Measurements from ENCODE around the gene MYL5. TPM values are rescaled to one million over a fixed set of nuclear protein-coding genes. Genes with fewer than 3 reads are reported as not detected.

The MYL5 gene
- total RNA-seq, 2 experiments from 2014 or later, result 17.8 to 19.0 TPM

- CTCF ChIA-PET, result interaction anchor here (0.6 kb wide), 1 partner anchor 301 kb away, joined by 4 read pairs; no protein-coding TSS in a partner anchor
- POLR2A ChIA-PET, result no interaction called here
- H3K27me3 Mint-ChIP-seq, result no peaks in the 10 kb centered on the region
- peaks cover 5% of the 10 kb centered on the region for H3K36me3 Mint-ChIP-seq (ENCODE audit: low read depth)
- no peak overlapping the region for H3K27ac Mint-ChIP-seq
- H3K4me1 Mint-ChIP-seq, result no peaks in the 10 kb centered on the region
- no peak overlapping the region for H3K4me3 Mint-ChIP-seq
- peaks cover 12% of the 10 kb centered on the region for H3K9me3 Mint-ChIP-seq
- DNase-seq, result no peak
Observed at GRCh38 chr4:656436-657337, 17.7 kb upstream of the MYL5 start.

DNA sequence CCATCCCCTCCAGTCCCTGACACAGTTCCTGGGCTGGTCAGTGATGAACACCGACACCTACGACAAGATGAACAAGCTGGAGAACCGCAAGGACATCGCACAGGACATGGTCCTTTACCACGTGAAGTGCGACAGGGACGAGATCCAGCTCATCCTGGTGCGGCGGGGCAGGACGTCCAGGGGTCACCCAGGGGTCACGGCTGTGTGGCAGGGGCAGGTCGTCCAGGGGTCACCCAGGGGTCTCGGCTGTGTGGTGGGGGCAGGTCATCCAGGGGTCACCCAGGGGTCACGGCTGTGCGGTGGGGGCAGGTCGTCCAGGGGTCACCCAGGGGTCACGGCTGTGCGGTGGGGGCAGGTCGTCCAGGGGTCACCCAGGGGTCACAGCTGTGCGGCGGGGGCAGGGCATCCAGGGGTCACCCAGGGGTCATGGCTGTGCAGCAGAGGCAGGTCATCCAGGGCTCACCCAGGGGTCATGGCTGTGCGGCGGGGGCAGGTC lies 17.0 kb upstream of the MYL5 start:
- CTCF ChIA-PET, result interaction anchor here (0.6 kb wide), 1 partner anchor 302 kb away, joined by 4 read pairs; no protein-coding TSS in a partner anchor
- no peak for DNase-seq
- peaks cover 9% of the 10 kb centered on the region for H3K36me3 Mint-ChIP-seq (ENCODE audit: low read depth)
- H3K4me1 Mint-ChIP-seq, result no peaks in the 10 kb centered on the region
- POLR2A ChIA-PET, result no interaction called here
- H3K4me3 Mint-ChIP-seq, result no peak overlapping the region
- no peaks in the 10 kb centered on the region for H3K27me3 Mint-ChIP-seq
- H3K27ac Mint-ChIP-seq, result no peak overlapping the region
- H3K9me3 Mint-ChIP-seq, result peaks cover 12% of the 10 kb centered on the region

- peaks cover 12% of the 10 kb centered on the region for H3K9me3 Mint-ChIP-seq
- H3K4me3 Mint-ChIP-seq, result no peak overlapping the region
- ChIA-PET POLR2A (no interaction called here), CTCF (no interaction called here)
- no peak overlapping the region for H3K27ac Mint-ChIP-seq
- peaks cover under 1% of the 10 kb centered on the region for H3K4me1 Mint-ChIP-seq
- H3K27me3 Mint-ChIP-seq, result no peaks in the 10 kb centered on the region
- no peak for DNase-seq
- H3K36me3 Mint-ChIP-seq (ENCODE audit: low read depth), result peaks cover 12% of the 10 kb centered on the region
Observed at GRCh38 chr4:657834-658667, 16.3 kb upstream of the MYL5 start.

GRCh38 chr4:658681-659667 lies 15.4 kb upstream of the MYL5 start:
- no peaks in the 10 kb centered on the region for H3K27me3 Mint-ChIP-seq
- peaks cover 13% of the 10 kb centered on the region for H3K36me3 Mint-ChIP-seq (ENCODE audit: low read depth)
- no peak overlapping the region for H3K4me3 Mint-ChIP-seq
- no peak overlapping the region for H3K27ac Mint-ChIP-seq
- DNase-seq, result no peak
- POLR2A ChIA-PET, result no interaction called here
- H3K9me3 Mint-ChIP-seq, result peaks cover 12% of the 10 kb centered on the region
- CTCF ChIA-PET, result no interaction called here
- H3K4me1 Mint-ChIP-seq, result peaks cover 3% of the 10 kb centered on the region

DNA sequence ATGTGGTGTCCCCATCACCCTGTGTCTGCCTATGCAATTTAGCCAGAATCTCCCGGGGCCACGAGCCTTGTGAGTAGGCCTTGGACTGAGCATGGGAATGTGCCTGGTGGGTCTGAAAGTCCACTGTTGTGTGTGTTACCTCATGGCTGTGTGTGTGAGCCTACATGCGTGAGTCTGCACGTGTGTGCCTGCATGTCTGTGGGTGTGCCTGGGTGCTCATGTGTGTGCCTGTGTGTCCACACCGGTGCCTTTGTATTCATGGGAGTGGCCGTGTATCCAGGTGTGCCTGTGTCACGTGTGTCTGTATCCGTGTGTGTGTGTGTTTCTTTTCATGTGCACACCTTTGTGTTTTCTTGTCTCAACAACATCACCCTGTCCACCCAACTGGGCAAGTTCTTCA lies 14.5 kb upstream of the MYL5 start:
- peaks cover 11% of the 10 kb centered on the region for H3K4me1 Mint-ChIP-seq
- H3K9me3 Mint-ChIP-seq, result peaks cover 12% of the 10 kb centered on the region
- no peaks in the 10 kb centered on the region for H3K27me3 Mint-ChIP-seq
- ChIA-PET POLR2A (no interaction called here), CTCF (no interaction called here)
- no peak for DNase-seq
- H3K27ac Mint-ChIP-seq, result no peak overlapping the region
- no peak overlapping the region for H3K4me3 Mint-ChIP-seq
- peaks cover 14% of the 10 kb centered on the region for H3K36me3 Mint-ChIP-seq (ENCODE audit: low read depth)

DNA sequence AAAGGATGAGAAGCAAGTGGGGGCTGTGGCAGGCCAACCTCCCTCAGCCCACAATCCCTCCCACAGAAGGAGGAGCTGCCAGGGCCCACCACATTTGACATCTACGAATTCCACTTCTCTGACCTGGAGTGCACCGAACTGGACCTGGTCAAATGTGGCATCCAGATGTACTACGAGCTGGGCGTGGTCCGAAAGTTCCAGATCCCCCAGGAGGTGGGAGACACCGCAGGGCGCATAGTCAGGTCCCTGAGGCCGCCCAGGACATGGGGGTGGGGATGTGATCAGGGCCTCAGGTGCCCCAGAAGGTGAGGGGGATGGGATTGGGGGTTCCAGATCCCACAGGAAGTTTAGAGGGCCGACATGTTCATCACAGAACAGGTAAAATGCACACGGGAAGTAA lies 13.9 kb upstream of the MYL5 start:
- peaks cover 14% of the 10 kb centered on the region for H3K36me3 Mint-ChIP-seq (ENCODE audit: low read depth)
- peaks cover 12% of the 10 kb centered on the region for H3K9me3 Mint-ChIP-seq
- H3K27ac Mint-ChIP-seq, result no peak overlapping the region
- H3K4me1 Mint-ChIP-seq, result peaks cover 16% of the 10 kb centered on the region
- no peak overlapping the region for H3K4me3 Mint-ChIP-seq
- H3K27me3 Mint-ChIP-seq, result no peaks in the 10 kb centered on the region
- no peak for DNase-seq
- ChIA-PET POLR2A (no interaction called here), CTCF (no interaction called here)

DNA sequence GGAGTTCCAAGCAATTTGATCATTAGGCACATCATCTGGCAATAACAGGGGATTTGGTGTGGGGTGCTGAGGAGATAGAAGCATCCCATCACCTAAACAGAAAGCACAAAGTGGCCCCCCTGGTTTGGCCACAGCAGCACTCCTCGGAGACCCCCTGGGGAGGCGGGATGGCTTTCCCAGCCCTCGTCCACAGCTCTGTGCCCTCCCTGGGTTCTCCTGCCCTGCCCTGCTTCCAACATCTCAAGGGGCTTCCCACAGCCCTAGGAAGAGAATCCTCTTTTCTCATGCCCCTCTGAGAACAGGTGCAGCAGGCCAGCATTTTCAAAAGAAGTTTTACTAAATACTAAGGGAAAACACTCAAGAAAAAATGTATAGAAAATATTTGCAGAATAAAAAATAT lies 13.1 kb upstream of the MYL5 start:
- Mint-ChIP-seq H3K4me1 (peaks cover 19% of the 10 kb centered on the region), H3K27ac (no peak overlapping the region), H3K36me3 (ENCODE audit: low read depth) (peaks cover 14% of the 10 kb centered on the region), H3K4me3 (no peak overlapping the region), H3K27me3 (no peaks in the 10 kb centered on the region), H3K9me3 (peaks cover 12% of the 10 kb centered on the region)
- no peak for DNase-seq
- ChIA-PET POLR2A (no interaction called here), CTCF (no interaction called here)

DNA sequence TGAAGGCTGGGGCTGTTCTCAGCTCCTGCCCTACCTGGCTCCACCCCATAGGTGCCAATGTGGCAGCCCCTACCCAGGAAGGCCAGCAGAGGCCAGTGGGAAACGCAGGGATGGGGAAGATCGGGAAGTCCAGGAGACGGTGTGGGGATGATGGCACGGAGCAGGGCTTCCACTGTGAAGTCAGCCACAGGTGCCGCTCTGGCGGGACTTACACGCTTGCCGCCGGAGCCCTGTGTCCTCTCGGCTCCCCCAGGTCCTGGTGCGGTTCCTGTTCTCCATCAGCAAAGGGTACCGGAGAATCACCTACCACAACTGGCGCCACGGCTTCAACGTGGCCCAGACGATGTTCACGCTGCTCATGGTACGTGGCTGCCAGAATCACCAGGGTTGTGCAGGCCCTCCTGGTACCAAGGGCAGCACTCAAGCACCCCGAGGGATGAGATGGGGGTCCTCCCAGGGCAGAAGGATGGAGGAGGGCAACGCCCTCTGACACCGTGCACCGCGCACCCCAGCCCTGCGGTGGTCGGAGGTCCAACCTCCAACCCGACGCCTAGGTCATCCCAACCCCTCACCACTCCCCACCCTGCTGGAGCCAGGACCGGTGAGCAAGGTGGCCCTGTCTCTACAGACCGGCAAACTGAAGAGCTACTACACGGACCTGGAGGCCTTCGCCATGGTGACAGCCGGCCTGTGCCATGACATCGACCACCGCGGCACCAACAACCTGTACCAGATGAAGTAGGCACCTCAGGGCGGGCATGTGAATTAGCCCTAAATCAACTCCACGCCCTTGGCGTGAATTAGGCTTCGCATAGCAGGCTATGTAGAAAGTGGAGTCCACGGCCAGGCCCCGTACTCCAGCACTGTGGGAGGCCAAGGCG lies 12.2 kb upstream of the MYL5 start:
- Mint-ChIP-seq H3K36me3 (ENCODE audit: low read depth) (peaks cover 14% of the 10 kb centered on the region), H3K27me3 (no peaks in the 10 kb centered on the region), H3K4me1 (peaks cover 19% of the 10 kb centered on the region), H3K9me3 (peaks cover 12% of the 10 kb centered on the region), H3K4me3 (peak overlapping the region; percentile 73), H3K27ac (no peak overlapping the region)
- DNase-seq, result no peak
- POLR2A ChIA-PET, result no interaction called here
- CTCF ChIA-PET, result interaction anchor here (1.5 to 3.6 kb wide), 2 partner anchors 11 to 18 kb away, joined by 3 to 22 read pairs; partner anchors contain the start of genes ATP5ME and MYL5

DNA sequence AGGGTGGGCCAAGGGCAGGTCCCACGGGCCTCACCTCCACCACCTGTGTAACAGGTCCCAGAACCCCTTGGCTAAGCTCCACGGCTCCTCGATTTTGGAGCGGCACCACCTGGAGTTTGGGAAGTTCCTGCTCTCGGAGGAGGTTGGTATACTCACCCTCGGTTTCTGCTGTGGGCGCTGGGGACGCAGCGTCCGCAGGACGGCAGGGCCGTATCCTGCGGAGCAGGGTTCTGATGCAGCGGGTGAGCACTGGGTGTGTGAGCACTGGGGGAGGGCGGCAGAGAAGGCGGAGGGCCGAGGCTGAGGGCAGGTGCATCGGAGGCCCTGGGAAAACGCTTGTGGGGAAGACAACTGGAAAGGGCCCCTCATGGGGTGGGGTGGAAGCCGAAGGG lies 11.3 kb upstream of the MYL5 start:
- peak overlapping the region; percentile 73 for H3K4me3 Mint-ChIP-seq
- peaks cover 12% of the 10 kb centered on the region for H3K9me3 Mint-ChIP-seq
- H3K36me3 Mint-ChIP-seq (ENCODE audit: low read depth), result peaks cover 14% of the 10 kb centered on the region
- H3K27me3 Mint-ChIP-seq, result no peaks in the 10 kb centered on the region
- no peak for DNase-seq
- peaks cover 19% of the 10 kb centered on the region for H3K4me1 Mint-ChIP-seq
- CTCF ChIA-PET, result interaction anchor here (1.5 to 3.6 kb wide), 2 partner anchors 11 to 18 kb away, joined by 3 to 22 read pairs; partner anchors contain the start of genes ATP5ME and MYL5
- peak overlapping the region; percentile 87 for H3K27ac Mint-ChIP-seq
- POLR2A ChIA-PET, result no interaction called here

DNA sequence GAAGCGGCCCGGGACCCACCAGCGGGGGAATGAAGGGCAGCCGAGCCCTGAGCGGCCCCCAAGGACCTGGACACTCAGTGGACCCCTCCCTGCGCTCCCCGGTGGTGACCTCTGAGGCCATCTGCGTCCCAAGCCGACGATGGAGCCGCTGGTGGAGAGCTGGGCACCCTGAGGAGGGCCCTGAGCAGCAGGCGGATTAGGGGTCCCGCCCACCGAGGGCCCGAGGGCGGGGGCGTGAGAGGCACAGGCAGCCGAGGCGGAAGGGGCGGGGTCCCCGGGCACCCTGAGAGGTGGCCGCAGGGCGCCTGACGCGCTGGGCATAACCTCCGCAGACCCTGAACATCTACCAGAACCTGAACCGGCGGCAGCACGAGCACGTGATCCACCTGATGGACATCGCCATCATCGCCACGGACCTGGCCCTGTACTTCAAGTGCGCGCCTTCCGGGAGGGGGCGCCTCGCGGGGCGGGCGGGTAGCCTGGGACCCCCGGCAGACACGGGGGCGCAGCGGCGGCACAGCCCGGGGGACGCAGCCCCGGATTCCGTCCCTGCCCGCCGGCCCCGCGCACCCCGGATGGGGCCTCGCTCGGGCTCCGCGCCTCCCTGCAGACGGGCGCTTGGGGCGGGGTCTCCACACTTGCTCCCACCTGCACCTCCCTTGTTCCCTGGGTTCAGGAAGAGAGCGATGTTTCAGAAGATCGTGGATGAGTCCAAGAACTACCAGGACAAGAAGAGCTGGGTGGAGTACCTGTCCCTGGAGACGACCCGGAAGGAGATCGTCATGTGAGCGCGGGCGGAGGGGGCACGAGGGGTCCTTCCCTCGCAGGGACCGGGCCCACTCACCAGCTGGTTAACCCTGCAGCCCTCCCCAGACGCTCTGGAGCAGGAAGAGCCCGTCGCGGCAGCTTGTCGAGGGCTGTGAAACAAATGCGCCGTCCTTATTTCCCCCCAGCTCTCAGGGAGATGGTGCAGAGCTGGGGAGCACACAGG lies 10.6 kb upstream of the MYL5 start:
- H3K27ac Mint-ChIP-seq, result peak overlapping the region; percentile 92
- H3K4me3 Mint-ChIP-seq, result peak overlapping the region; percentile 80
- H3K9me3 Mint-ChIP-seq, result peaks cover 12% of the 10 kb centered on the region
- peaks cover 14% of the 10 kb centered on the region for H3K36me3 Mint-ChIP-seq (ENCODE audit: low read depth)
- CTCF ChIA-PET, result interaction anchor here (0.9 to 3.6 kb wide), 3 partner anchors 10 to 20 kb away, joined by 3 to 22 read pairs (median 3); partner anchors contain the start of genes ATP5ME and MYL5
- peak; percentile 81 for DNase-seq
- no peaks in the 10 kb centered on the region for H3K27me3 Mint-ChIP-seq
- POLR2A ChIA-PET, result interaction anchor here (1.0 kb wide), 1 partner anchor 10 kb away, joined by 4 read pairs; the partner anchor contains the start of genes ATP5ME and MYL5
- peaks cover 19% of the 10 kb centered on the region for H3K4me1 Mint-ChIP-seq
